ENCODE data around the gene PDE4B.

PDE4B gene

GRCh38 chr1:66328896-66329295, 536.2 kb downstream of the PDE4B start:
- in situ Hi-C loops (cut with HindIII; ENCODE audit: low sequenced_read_pairs), result no loop called here
- no peak overlapping the region for H3K4me3 ChIP-seq (ENCODE audit: low read depth, low read length)
- no peak for DNase-seq (ENCODE audit: low read depth, low spot score)
- no peak for TF ChIP-seq CTCF (IDR thresholded peaks at IDR 0.05; ENCODE audit: low read depth, low read length)

GRCh38 chr1:66330722-66331141, 538.0 kb downstream of the PDE4B start:
- in situ Hi-C loops (cut with HindIII; ENCODE audit: low sequenced_read_pairs), result no loop called here
- peak; percentile 42 for DNase-seq (ENCODE audit: low read depth, low spot score)
- no peak for TF ChIP-seq CTCF (IDR thresholded peaks at IDR 0.05; ENCODE audit: low read depth, low read length)
- H3K4me3 ChIP-seq (ENCODE audit: low read depth, low read length), result no peak overlapping the region

GRCh38 chr1:66331658-66332547, 539.2 kb downstream of the PDE4B start:
- peak; percentile 19 for TF ChIP-seq CTCF (IDR thresholded peaks at IDR 0.05; ENCODE audit: low read depth, low read length)
- H3K4me3 ChIP-seq (ENCODE audit: low read depth, low read length), result peak overlapping the region; percentile 53
- in situ Hi-C loops (cut with HindIII; ENCODE audit: low sequenced_read_pairs), result no loop called here
- DNase-seq (ENCODE audit: low read depth, low spot score), result peak; percentile 88

- TF ChIP-seq CTCF (IDR thresholded peaks at IDR 0.05; ENCODE audit: low read depth, low read length), result no peak
- peak overlapping the region; percentile 53 for H3K4me3 ChIP-seq (ENCODE audit: low read depth, low read length)
- no peak for DNase-seq (ENCODE audit: low read depth, low spot score)
- in situ Hi-C loops (cut with HindIII; ENCODE audit: low sequenced_read_pairs), result no loop called here
Measured at GRCh38 chr1:66332548-66332901, 539.8 kb downstream of the PDE4B start.

- no peak for TF ChIP-seq CTCF (IDR thresholded peaks at IDR 0.05; ENCODE audit: low read depth, low read length)
- peak overlapping the region; percentile 21 for H3K4me3 ChIP-seq (ENCODE audit: low read depth, low read length)
- no peak for DNase-seq (ENCODE audit: low read depth, low spot score)
- in situ Hi-C loops (cut with HindIII; ENCODE audit: low sequenced_read_pairs), result no loop called here
Measured at GRCh38 chr1:66333466-66334199, 540.9 kb downstream of the PDE4B start.

- H3K4me3 ChIP-seq (ENCODE audit: low read depth, low read length), result no peak overlapping the region
- no peak for TF ChIP-seq CTCF (IDR thresholded peaks at IDR 0.05; ENCODE audit: low read depth, low read length)
- in situ Hi-C loops (cut with HindIII; ENCODE audit: low sequenced_read_pairs), result no loop called here
- no peak for DNase-seq (ENCODE audit: low read depth, low spot score)
Measured at GRCh38 chr1:66334318-66334717, 541.6 kb downstream of the PDE4B start.

Data from astrocyte of the spinal cord (primary cell).